ENCODE data around the gene REC114. TPM values are rescaled to one million over a fixed set of nuclear protein-coding genes. Genes with fewer than 3 reads are reported as not detected.

REC114 gene
- total and polyA plus RNA-seq, 2 of the 8 experiments (the other 6 are each of a cell fraction or from before 2014, with no cell fraction given) = 0.12 TPM; not detected in 1

GRCh38 chr15:73474785-73475184 lies 31.8 kb downstream of the REC114 start:
- no peak overlapping the region for H3K27ac ChIP-seq (ENCODE audit: low read depth, low read length)

More at GRCh38 chr15:73474785-73475184, 31.8 kb downstream of the REC114 start:
- no peak for FAIRE-seq
- Histone ChIP-seq H4K5ac (ENCODE audit: insufficient read length, low read depth, low read length) (no peak overlapping the region), H3K23ac (ENCODE audit: insufficient read length) (no peak overlapping the region), H3K4me3 (ENCODE audit: extremely low read depth in 1 of 4, insufficient read depth in 2 of 4, low read depth in 3 of 4, low read length in 4 of 4) (no peak overlapping the region), H3K14ac (ENCODE audit: insufficient read length) (no peak overlapping the region), H2AK5ac (ENCODE audit: low read depth, low read length) (no peak overlapping the region), H3K79me1 (ENCODE audit: low read depth, low read length) (no peaks in the 10 kb centered on the region), H3K36me3 (ENCODE audit: control insufficient read depth in 2 of 4, insufficient read depth in 4 of 4, low read length in 3 of 4) (no peaks in the 10 kb centered on the region), H2BK12ac (ENCODE audit: low read depth, low read length) (no peak overlapping the region), H4K8ac (ENCODE audit: extremely low read depth, insufficient read depth, low read length) (no peak overlapping the region), H2BK120ac (replicated peaks; ENCODE audit: low read depth, low read length) (no peak overlapping the region), H4K91ac (replicated peaks; ENCODE audit: insufficient read length, low read length) (no peak overlapping the region), H2BK20ac (ENCODE audit: low read length) (no peak overlapping the region), H3K56ac (replicated peaks; ENCODE audit: insufficient read length, low read depth, low read length) (no peak overlapping the region), H3K18ac (ENCODE audit: extremely low read depth, low read length) (no peak overlapping the region), H3K23me2 (ENCODE audit: low read depth, low read length) (no peaks in the 10 kb centered on the region), H2BK15ac (ENCODE audit: low read length) (no peak overlapping the region), H3K4ac (replicated peaks; ENCODE audit: insufficient read length, low read depth, low read length) (no peak overlapping the region), H3K9me3 (ENCODE audit: insufficient read depth in 2 of 2, low read depth in 1 of 2, low read length in 1 of 2) (no peaks in the 10 kb centered on the region), H2AFZ (ENCODE audit: low read length) (no peak overlapping the region), H3K79me2 (ENCODE audit: control insufficient read depth in 1 of 2, insufficient read depth in 2 of 2, low read length in 2 of 2) (no peaks in the 10 kb centered on the region), H3K4me2 (ENCODE audit: insufficient read depth in 1 of 2, low read depth in 2 of 2, low read length in 2 of 2) (no peak overlapping the region), H2BK5ac (ENCODE audit: low read depth, low read length) (no peak overlapping the region), H3K27me3 (replicated peaks in 1 of 4; ENCODE audit: control insufficient read depth in 3 of 4, extremely low read depth in 1 of 4, insufficient read depth in 3 of 4, low read length in 3 of 4) (no peaks in the 10 kb centered on the region), H4K20me1 (replicated peaks in 1 of 2; ENCODE audit: control insufficient read depth in 1 of 2, insufficient read depth in 2 of 2, low read length in 2 of 2) (no peaks in the 10 kb centered on the region), H3K4me1 (replicated peaks in 1 of 4; ENCODE audit: control insufficient read depth in 3 of 4, insufficient read depth in 4 of 4, low read length in 3 of 4) (no peaks in the 10 kb centered on the region), H3K9ac (replicated peaks in 1 of 4; ENCODE audit: extremely low read depth in 1 of 4, low read depth in 3 of 4, low read length in 3 of 4) (no peak overlapping the region)
- CTCF ChIA-PET (ENCODE audit: partially characterized antibody) = no interaction called here
- TF ChIP-seq JUN (IDR thresholded peaks at IDR 0.05; ENCODE audit: low read depth, low read length) (no peak), ASH2L (IDR thresholded peaks at IDR 0.05; ENCODE audit: low read length) (no peak), BRCA1 (IDR thresholded peaks at IDR 0.05; ENCODE audit: low read depth, low read length) (no peak)
- DNase-seq (ENCODE audit: low read depth in 1 of 2, low spot score in 2 of 2) = no peak
- WGBS, 2 experiments (ENCODE audit: extremely low coverage in 1 of 2, insufficient coverage in 1 of 2, insufficient read length in 1 of 2, insufficient replicate concordance in 2 of 2, low coverage in 1 of 2, low lambda C conversion rate in 2 of 2, missing lambda C conversion rate in 1 of 2) = 89% methylated on average over 5 of the region's 5 CpGs; no CpG with 5 or more reads in 1 of the 2 experiments
- POLR2A ChIA-PET (ENCODE audit: partially characterized antibody) = no interaction called here
